GM19023 (cell line): ENCODE data around the gene DCDC2C.

Experiments
- ATAC-seq: cut with Tn5 transposase; IDR thresholded peaks from one replicate; pipeline ENCODE4 v1.9.1; 2021; ENCODE audit warnings: mild to moderate bottlenecking, moderate library complexity; ENCODE audit not compliant: unreplicated experiment

DCDC2C gene

GRCh38 chr2:3672861-3673678 is 30.3 kb upstream of the DCDC2C start:
- ATAC-seq: no peak

GRCh38 chr2:3674066-3674845 is 29.1 kb upstream of the DCDC2C start:
- no peak for ATAC-seq

DNA sequence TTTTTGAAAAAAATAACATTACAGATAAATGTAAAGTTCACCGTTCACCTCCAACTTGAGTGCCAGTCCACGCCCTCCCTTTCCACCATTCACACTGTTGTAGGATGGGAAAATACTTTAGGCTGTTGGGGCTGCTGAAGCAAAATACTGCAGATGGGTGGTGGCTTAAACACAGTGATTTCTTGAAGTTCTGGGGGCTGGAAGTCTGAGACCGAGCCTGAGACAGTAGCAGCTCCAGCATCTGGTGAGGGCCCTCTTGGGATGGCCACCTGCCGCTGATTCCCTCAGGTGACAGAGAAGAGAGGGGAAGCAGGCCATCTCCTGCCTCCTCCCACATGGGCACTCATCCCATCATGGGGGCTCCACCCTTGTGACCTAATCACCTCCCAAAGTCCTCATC is 27.7 kb upstream of the DCDC2C start:
- ATAC-seq: no peak

GRCh38 chr2:3677436-3677835 is 25.9 kb upstream of the DCDC2C start:
- no peak for ATAC-seq

DNA sequence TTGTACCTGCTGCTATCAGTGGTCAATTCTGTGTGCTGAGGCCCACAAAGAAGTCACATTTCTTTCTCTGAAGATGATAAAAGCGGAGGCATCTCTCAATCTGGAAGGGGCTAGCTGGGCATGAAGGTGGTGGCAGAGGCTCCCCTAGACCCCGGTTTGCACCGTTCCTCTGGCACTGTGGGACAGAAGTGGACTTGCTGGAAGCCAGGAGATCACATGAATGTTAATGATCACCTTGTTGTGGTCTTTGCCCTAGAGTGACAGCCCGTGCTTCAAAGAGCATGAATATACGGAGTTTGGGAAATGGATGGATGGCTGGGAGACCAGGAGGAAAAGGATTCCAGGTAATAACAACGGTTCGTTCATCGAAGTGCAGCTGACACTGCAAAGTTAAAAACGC is 25.2 kb upstream of the DCDC2C start:
- no peak for ATAC-seq

GRCh38 chr2:3679180-3679579 is 24.2 kb upstream of the DCDC2C start:
- no peak for ATAC-seq

DNA sequence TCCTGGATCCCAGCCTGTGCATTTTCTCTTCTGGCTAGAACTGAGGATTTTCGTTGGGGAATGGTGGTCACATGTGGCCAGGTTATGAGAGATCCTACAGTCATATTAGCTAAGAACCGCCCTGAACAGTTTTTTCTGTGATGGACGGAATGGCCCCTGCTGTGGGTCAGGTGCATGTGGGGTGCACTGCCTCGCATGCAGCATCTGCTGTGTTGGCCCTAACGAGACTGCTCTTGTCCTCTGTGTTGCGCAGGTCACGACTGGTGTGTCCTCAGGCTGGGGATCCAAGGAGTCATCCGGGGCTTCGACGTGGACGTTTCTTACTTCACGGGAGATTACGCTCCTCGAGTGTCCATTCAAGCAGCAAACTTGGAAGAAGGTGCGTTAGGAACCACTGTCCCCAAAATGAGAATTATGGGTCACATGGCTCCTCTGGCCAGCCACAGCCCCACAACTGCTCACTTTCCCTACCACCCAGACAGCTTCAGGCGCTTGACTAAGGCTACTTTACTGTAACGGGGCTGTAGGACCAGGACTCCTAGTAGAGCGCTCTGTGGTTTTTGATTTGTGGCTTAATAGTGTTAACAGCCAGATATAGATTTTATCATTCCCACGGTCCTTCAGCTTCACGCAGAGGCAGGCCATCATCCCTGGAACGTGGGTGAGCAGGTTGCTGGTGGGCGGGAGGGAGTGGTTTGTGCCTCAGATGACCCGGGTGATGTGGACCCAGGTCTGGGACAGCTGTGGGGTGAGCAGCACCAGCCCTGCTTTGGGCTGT is 23.6 kb upstream of the DCDC2C start:
- no peak for ATAC-seq

DNA sequence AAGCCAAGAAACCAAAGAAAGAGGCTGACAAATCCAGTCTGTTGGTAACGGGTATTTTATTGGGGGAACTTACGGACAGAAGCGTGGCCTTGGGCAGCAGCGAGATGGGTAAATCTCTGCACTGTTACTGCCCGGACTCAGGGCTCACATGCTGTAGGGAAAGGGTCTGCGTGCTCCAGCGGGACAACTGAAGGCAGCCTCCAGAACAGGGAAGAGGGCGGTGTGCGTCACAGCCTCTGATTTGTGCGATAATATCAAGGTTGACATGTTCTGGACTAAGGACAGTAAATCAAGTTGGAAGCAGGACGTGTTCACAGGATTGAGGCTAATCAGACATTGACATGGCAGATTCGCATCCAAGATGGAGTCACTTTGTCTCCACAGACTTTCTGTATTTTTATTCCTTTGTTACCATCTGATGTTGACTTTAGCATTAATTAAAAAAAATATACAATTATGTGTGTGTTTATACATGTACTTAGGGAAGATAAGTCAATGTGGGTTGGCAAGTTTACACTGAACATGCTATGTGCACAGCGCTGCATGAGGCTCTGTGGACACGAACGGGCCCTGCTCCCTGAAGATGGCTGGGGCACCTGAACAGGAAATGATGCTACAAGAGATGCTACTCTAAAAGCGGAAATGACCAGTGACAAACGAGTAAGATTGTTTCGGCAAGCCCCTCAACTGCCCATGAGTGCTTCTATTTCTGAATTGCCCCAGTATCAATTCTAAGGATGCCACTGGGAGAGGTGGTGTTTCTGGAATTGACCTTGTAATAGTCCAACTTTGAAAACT is 22.6 kb upstream of the DCDC2C start:
- ATAC-seq: no peak

DNA sequence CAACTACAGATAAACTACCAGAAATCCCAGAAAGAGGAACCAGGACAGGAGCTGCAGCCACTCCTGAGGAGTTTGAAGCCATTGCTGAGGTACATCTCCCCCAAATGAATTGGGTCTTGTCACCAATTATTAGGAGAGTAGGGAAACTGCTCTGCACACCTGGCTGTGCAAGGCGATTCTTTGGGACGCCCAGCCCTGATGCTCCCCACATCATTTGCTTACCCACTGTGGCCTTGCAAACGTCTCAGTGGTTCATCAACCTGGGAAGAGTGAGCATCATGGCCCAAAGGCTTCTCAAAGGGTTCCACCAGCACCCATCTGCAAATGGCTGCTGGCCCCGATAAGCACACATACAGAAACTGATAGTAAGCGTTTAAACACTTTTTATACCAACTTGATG is 21.8 kb upstream of the DCDC2C start:
- no peak for ATAC-seq

DNA sequence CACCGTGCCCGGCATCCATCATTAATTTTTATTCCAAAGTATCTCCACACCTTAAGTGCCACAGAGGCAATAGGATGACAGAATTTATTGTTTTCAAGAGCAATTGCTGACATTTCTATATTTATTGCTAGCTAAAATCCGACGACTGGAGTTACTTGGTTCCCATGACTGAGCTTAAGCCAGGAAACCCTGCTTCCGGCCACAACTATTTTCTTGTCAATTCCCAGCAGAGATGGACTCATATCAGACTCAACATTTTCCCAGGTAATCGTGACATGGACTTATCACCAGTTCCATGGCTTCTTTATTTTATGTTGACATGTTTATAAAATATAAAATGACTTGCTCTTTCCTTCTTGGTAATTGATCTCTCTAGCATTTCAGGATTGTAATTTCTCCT is 20.6 kb upstream of the DCDC2C start:
- no peak for ATAC-seq

GRCh38 chr2:3683748-3684454 is 19.5 kb upstream of the DCDC2C start:
- ATAC-seq: no peak

GRCh38 chr2:3689998-3690748 is 13.2 kb upstream of the DCDC2C start:
- ATAC-seq: no peak

GRCh38 chr2:3692375-3692774 is 11.0 kb upstream of the DCDC2C start:
- ATAC-seq: no peak

DNA sequence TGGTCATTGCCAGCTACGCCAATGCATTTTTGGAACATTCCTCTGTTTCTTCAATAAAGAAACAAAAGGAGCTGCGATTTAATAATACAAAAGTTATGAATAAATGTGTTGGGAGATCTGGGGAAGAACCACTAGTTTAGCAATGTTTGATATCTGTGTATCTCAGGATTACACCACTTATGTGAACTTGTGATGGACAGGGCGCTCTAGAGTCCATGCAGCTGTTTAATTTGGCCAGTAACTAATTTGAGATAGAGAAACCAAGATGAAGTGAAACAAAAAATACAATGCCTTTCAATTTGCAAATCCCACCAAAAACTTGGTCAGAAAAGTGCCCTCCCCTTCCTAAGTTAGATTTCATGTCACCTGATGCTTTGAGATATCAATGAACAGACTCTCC is 6.8 kb upstream of the DCDC2C start:
- ATAC-seq: no peak

- no peak for ATAC-seq
Observed at GRCh38 chr2:3701071-3701470, 2.3 kb upstream of the DCDC2C start.

GRCh38 chr2:3703757-3704355 is 481 bp downstream of the DCDC2C start:
- no peak for ATAC-seq

GRCh38 chr2:3704692-3705091 is 1.3 kb downstream of the DCDC2C start:
- ATAC-seq: no peak

DNA sequence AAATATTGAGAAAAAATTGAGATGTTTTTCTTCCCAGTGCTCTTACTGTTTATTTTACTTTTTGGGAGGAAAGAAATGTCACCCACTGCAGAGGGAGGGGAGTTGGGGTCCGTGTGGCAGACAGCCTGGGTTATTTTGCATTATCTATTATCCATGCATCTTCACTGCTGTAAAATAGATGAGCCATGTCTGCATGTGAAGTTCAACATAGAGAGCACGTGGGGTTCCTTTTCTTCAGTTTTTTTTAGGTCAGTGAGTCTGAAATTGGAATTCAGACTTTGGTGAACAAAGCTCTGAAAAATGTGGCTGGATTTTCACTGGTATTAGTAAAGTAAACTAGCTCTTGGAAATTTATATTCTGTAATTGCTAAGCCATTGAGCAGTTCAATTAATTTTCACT is 2.4 kb downstream of the DCDC2C start:
- no peak for ATAC-seq

DNA sequence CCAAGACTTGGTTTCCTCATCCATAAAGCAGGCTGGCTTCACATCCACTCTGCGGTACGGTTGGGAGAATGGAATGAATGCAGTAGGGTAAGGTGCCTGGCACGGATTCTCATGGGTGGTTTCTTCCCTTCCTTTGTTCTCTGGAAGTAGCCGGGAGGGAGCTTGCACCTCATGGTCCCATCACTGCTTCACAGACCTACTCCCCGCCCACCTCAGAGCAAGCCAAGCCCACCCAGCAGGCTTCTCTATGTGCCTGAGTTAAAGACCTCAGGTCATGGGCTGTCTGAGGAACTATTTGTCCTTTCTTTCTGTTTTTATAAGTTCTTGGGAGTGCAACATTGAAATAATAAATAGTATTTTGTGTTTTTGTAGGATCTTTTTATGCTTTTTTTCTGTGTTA is 3.5 kb downstream of the DCDC2C start:
- ATAC-seq: no peak
